AG04449 (cell line): ENCODE measurements around the gene GLYATL1.

Source experiments
- CTCF ChIA-PET: fragments of 350-600 bp; formaldehyde crosslinking; extraction: SDS; loops from one replicate; lab custom pipeline; 2021; ENCODE audit warnings: antibody characterized with exemption; lab: Yijun Ruan, JAX
- POLR2A ChIA-PET: fragments of 400-600, 350-600 bp; formaldehyde crosslinking; extraction: SDS; loops from one replicate; lab custom pipeline; 2020; ENCODE audit warnings: antibody characterized with exemption, inconsistent platforms; lab: Yijun Ruan, JAX
- DNase-seq: peaks from one replicate; pipeline ENCODE4 v3.0.0-alpha.2; 2010; ENCODE audit warnings: low read depth, low spot score
- H3K4me3 ChIP-seq: 2 replicates; pipeline ENCODE4 v1.5.1; 2011; ENCODE audit warnings: low read depth, mild to moderate bottlenecking, control low read depth, low read length
- CTCF ChIP-seq: IDR thresholded peaks from one replicate; pipeline ENCODE4 v1.5.1; 2011; ENCODE audit warnings: mild to moderate bottlenecking, moderate library complexity, low read length, control low read depth, inconsistent platforms; ENCODE audit not compliant: insufficient read depth; ENCODE audit errors: missing control alignments

GLYATL1 gene

GRCh38 chr11:58922479-58922878, 16.8 kb upstream of the GLYATL1 start:
- DNase-seq = no peak
- ChIA-PET CTCF (interaction anchor here (0.9 to 1.8 kb wide), 8 partner anchors 10 to 270 kb away, joined by 3 to 7 read pairs (median 4); no protein-coding TSS in a partner anchor), POLR2A (no interaction called here)
- TF ChIP-seq CTCF = no peak
- no peak overlapping the region for H3K4me3 ChIP-seq

GRCh38 chr11:58923300-58923788, 15.9 kb upstream of the GLYATL1 start:
- peak; percentile 37 for TF ChIP-seq CTCF
- H3K4me3 ChIP-seq = peak overlapping the region; percentile 34
- DNase-seq = no peak
- CTCF ChIA-PET = interaction anchor here (1.1 to 1.7 kb wide), 8 partner anchors 9 to 289 kb away, joined by 3 to 7 read pairs (median 4); no protein-coding TSS in a partner anchor
- POLR2A ChIA-PET = no interaction called here

GRCh38 chr11:58924230-58924629, 15.1 kb upstream of the GLYATL1 start:
- no peak for DNase-seq
- no peak overlapping the region for H3K4me3 ChIP-seq
- ChIA-PET CTCF (interaction anchor here (1.0 to 1.4 kb wide), 5 partner anchors 10 to 290 kb away, joined by 3 to 5 read pairs (median 3); no protein-coding TSS in a partner anchor), POLR2A (no interaction called here)
- TF ChIP-seq CTCF = no peak

DNA sequence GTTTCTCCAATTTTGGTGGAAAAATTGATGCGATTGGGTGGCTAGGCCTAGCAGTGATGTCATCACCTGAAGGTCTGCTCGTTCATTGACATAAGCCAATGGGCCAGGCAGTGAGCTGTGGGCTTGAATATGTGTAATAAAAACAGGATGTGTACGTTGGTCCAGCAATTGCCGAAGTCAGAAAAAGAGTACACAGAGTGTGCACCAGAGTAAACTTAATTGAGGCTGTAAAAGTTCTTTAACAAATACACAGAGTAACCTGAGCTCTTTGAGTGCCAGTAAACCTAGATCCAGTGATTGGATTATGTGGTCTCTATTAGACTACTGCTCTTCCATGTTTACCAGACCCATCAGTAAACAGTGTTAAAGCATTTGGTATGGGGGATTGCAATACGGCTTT, 13.0 kb upstream of the GLYATL1 start:
- ChIA-PET CTCF (interaction anchor here (0.7 to 3.8 kb wide), 7 partner anchors 9 to 352 kb away, joined by 3 to 25 read pairs (median 3); no protein-coding TSS in a partner anchor), POLR2A (no interaction called here)
- no peak overlapping the region for H3K4me3 ChIP-seq
- TF ChIP-seq CTCF = no peak
- DNase-seq = no peak

GRCh38 chr11:58926695-58927094, 12.6 kb upstream of the GLYATL1 start:
- peak; percentile 59 for DNase-seq
- TF ChIP-seq CTCF = no peak
- CTCF ChIA-PET = interaction anchor here (0.8 to 3.8 kb wide), 7 partner anchors 10 to 352 kb away, joined by 3 to 25 read pairs (median 3); no protein-coding TSS in a partner anchor
- no peak overlapping the region for H3K4me3 ChIP-seq
- POLR2A ChIA-PET = interaction anchor here (1.6 kb wide), 1 partner anchor 21 kb away, joined by 4 read pairs; no protein-coding TSS in a partner anchor

DNA sequence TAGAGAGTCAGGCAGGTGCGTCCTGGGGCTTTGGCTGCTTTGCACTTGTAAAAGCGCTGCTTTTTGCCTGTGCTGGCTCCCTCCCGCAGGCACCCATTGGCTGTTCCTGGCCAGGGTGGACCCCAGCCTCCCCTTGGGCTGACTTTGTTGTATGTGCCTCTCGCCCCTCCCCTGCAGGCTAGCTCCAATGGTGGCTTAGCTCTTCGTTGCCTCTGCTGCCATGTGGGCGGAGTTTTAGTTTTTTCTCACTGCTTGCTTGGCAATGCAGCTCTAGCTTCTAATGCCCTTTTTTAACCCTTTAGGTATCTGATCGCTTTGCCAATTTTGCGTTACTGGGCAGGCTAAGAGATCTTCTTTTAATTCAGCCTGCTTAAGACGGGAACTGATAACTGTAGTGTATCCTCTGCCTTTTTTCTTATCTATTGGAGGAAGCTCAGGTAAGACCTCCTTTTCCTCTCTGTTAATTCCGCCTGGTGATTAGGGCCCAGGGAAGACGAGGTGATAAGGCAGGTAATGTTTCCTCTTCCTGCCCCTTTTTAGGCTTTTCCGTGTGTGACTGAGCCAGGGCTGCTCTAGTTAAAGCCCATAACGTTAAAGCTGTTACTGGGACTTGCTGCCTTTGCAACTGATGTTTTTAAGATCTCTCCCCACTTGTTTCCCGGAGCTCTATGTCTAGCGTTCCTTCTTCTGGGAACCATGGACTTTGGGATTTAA, 11.7 kb upstream of the GLYATL1 start:
- DNase-seq = no peak
- no peak overlapping the region for H3K4me3 ChIP-seq
- POLR2A ChIA-PET = interaction anchor here (1.6 kb wide), 1 partner anchor 22 kb away, joined by 4 read pairs; no protein-coding TSS in a partner anchor
- CTCF ChIA-PET = interaction anchor here (0.7 to 3.8 kb wide), 8 partner anchors 9 to 353 kb away, joined by 3 to 25 read pairs (median 3); no protein-coding TSS in a partner anchor
- no peak for TF ChIP-seq CTCF
